ENCODE measurements around the gene GDF11. TPM values are rescaled to one million over a fixed set of nuclear protein-coding genes. Genes with fewer than 3 reads are reported as not detected.

GDF11 gene
- total RNA-seq, 1 experiment from 2014 or later: 5.3 TPM

GRCh38 chr12:55736076-55736475 is 6.8 kb upstream of the GDF11 start:
- intact Hi-C loops (cut with micrococcal nuclease): loop anchor here (5.0 to 10.0 kb wide), 2 partner anchors 291 to 379 kb away; partner anchors contain the start of genes RPL41 and ZC3H10
- H3K36me3 ChIP-seq (ENCODE audit: control insufficient read depth in 1 of 2, insufficient read depth in 2 of 2, low read length in 2 of 2): no peaks in the 10 kb centered on the region
- RAD21 ChIA-PET (ENCODE audit: low non-redundant PET in 1 of 2, low total read pairs in 2 of 2, uncharacterized antibody in 2 of 2, unreplicated experiment in 2 of 2): interaction anchor here in 1 of 2 experiments (0.7 kb wide), 1 partner anchor 13 kb away, joined by 3 read pairs; no protein-coding TSS in a partner anchor
- H3K9me3 ChIP-seq (ENCODE audit: control insufficient read depth in 1 of 2, insufficient read depth in 1 of 2, low read depth in 1 of 2, low read length in 2 of 2): no peaks in the 10 kb centered on the region
- H3K79me2 ChIP-seq (ENCODE audit: insufficient read depth, low read length): no peaks in the 10 kb centered on the region
- H3K4me1 ChIP-seq (ENCODE audit: control insufficient read depth in 1 of 2, insufficient read depth in 2 of 2, low read length in 2 of 2): peaks cover 12 to 42% of the 10 kb centered on the region in 2 experiments
- no peaks in the 10 kb centered on the region for H3K9me2 ChIP-seq (ENCODE audit: insufficient read depth)
- POLR2A ChIA-PET: interaction anchor here (1.0 kb wide), 1 partner anchor 455 kb away, joined by 4 read pairs; no protein-coding TSS in a partner anchor
- no peak for ATAC-seq
- H3K9ac ChIP-seq (ENCODE audit: low read length): no peak overlapping the region
- H3K4me3 ChIP-seq (replicated peaks in 1 of 2; ENCODE audit: low read depth in 1 of 2, low read length in 2 of 2): no peak overlapping the region
- no peak for DNase-seq (ENCODE audit: low read depth, low spot score)
- H4K20me1 ChIP-seq (ENCODE audit: insufficient read depth): no peaks in the 10 kb centered on the region
- H2AFZ ChIP-seq (ENCODE audit: low read depth, low read length, poor library complexity, severe bottlenecking): no peak overlapping the region
- CTCF ChIA-PET: interaction anchor here (1.2 to 3.6 kb wide), 3 partner anchors 11 to 36 kb away, joined by 3 to 49 read pairs (median 3); no protein-coding TSS in a partner anchor
- H3K27ac ChIP-seq (ENCODE audit: low read depth, low read length): no peak overlapping the region
- H3K4me2 ChIP-seq (ENCODE audit: low read length): no peak overlapping the region
- TF ChIP-seq POLR2A (IDR thresholded peaks at IDR 0.05; ENCODE audit: borderline replicate concordance, extremely low read depth, insufficient read depth, insufficient read length) (no peak), EGR1 (IDR thresholded peaks at IDR 0.05; ENCODE audit: low read depth) (no peak), ZNF274 (IDR thresholded peaks at IDR 0.05; ENCODE audit: low read depth, low read length) (no peak), MAX (IDR thresholded peaks at IDR 0.05) (no peak), SRF (IDR thresholded peaks at IDR 0.05; ENCODE audit: low read depth) (no peak), SIN3A (IDR thresholded peaks at IDR 0.05; ENCODE audit: low read depth) (no peak), POLR2AphosphoS5 (IDR thresholded peaks at IDR 0.05; ENCODE audit: low read depth, low read length) (no peak), JUND (IDR thresholded peaks at IDR 0.05) (no peak), ZBTB33 (IDR thresholded peaks at IDR 0.05; ENCODE audit: extremely low read depth, insufficient replicate concordance, low read length) (no peak), REST (IDR thresholded peaks at IDR 0.05; ENCODE audit: low read depth) (no peak)
- no peaks in the 10 kb centered on the region for H3K27me3 ChIP-seq (ENCODE audit: insufficient read depth, low read length)
- no TSS peak for BruUV-seq (replicated peaks)
